ELF-1 (cell line): Measurements from ENCODE around the gene GNG4.

Experiments
- DNase-seq: peaks from one replicate; pipeline ENCODE4 v3.0.0-alpha.2; 2016; ENCODE audit warnings: low read depth, low spot score

GNG4 gene

DNA sequence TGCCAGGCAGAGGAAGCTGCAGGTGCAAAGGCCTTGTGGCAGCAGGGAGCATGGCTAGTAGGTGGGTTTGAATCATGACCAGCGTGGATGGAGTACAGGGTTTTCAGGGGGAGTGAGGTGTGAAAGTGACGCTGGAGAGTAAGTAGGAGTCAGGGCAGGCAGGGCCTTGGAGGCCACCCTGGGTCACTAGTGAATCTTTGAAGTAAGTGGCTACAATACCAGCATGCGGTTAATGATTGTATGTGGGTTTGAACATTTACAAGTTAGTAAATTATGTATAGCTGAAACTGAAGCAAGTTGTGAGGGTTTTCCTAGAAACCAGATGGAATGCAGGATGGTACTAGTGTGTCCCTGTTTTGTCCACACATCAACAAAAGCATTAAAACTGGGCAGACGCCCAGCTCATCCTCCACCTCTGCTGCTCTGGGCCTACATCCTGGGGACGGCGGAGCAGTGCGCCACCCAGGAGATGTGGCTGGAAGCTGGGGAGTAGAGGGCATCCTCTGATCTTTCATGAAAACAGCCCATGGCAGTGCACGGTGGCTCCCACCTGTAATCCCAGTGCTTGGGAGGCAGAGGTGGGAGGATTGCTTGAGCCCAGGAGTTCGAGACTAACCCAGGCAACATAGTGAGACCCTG lies 104.2 kb downstream of the GNG4 start:
- no peak for DNase-seq

DNA sequence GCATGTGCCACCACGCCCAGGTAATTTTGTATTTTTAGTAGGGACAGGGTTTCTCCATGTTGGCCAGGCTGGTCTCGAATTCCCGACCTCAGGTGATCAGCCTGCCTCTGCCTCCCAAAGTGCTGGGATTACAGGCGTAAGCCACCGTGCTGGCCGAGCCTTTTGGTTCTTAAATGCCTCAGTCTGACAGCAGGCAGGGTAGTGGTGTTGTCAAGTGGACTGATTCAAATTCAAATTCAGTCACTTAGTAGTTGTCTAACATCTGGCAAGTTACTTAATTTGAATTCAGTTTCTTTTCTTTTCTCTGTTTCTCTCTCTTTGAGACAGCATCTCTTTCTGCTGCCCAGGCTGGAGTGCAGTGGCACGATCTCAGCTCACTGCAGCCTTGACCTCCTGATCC lies 106.7 kb downstream of the GNG4 start:
- DNase-seq: peak; percentile 19

DNA sequence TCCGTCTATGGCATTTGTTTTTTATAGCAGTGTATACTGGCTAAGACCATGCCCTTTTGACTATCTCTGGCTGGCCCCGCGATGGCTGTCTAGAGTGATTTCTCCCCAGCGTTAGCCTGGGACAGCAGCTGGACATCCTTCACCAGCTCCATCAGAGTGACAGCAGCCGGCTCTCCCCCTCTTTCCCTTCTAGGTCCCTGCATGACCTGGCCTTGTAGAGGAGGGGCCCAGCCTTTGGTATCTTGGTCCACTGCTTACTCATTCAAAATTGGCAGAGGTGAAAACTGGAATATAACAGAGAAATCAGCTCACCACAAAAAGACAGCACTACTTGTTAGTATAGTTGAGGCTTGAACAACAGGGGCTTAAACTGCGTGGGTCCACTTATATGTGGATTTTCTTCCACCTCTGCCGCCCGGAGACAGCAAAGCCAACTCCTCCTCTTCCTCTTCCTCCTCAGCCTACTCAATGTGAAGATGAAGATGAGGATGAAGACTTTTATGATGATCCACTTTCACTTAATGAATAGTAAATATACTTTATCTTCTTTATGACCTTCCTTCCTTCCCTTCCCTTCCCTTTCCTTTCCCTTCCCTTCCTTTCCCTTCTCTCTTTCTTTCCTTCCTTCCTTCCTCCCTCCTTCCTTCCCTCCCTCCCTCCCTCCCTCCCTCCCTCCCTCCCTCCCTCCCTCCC lies 116.0 kb downstream of the GNG4 start:
- DNase-seq: no peak

DNA sequence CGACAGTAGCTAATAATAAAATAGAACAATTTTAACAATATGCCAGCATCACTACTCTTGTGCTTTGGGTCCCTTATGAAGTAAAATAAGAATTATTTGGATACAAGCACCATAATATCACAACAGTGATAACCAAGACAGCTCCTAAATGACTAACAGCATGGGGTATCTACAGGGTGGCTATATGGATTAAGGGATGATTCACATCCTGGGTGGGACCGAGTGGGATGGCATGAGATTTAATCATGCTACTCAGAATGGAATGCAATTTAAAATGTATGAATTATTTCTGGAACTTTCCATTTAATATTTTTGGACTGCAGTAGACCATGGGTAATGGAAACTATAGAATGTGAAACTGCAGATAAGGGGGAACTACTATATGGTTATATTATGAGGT lies 117.2 kb downstream of the GNG4 start:
- DNase-seq: no peak

DNA sequence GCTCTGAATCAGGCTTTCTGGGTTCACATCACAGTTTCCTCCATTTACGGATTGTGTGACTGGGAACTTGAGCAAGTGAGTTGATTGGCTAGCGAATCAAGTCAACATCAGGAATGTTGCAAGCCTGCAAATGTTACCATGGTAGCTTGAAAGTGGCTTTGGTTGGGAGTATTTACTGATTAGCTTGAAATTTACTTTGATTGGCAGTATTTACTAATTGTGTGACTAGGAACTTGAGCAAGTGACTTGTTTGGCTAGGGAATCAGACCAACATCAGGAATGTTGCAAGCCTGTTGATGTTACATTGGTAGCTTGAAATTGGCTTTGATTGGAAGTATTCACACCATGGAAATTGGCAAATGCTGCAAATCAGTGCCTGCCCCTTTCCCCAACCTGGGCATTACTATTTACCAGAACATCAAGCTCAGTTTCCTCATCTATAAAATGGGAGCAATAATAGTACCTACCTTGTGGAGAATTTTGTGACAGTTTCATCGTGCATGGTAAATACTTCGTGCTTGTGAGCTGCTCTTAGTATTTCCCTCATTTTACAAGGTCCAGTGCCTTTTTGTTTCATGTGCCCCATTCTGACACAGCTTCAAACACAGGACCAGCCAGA lies 122.3 kb downstream of the GNG4 start:
- DNase-seq: no peak

DNA sequence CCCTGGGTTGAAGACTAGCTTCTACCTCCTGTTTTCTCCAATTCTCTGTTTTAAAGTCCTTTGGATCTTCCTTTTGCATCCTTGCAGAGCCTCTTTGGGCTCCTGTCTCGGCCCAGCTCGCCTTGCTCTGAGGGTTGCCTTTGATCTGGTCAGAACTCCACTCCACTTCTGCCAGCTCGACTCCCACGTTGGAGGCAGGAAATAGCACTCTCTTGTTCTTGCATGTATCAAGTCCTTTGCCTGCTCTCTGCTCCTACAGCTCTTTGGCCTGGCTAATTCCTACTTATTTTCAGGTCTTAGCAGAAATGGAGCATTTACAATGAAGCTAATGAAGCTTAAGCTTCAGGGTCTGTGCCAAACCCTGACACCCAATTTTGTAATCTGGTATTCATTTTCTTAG lies 124.3 kb downstream of the GNG4 start:
- DNase-seq: no peak

DNA sequence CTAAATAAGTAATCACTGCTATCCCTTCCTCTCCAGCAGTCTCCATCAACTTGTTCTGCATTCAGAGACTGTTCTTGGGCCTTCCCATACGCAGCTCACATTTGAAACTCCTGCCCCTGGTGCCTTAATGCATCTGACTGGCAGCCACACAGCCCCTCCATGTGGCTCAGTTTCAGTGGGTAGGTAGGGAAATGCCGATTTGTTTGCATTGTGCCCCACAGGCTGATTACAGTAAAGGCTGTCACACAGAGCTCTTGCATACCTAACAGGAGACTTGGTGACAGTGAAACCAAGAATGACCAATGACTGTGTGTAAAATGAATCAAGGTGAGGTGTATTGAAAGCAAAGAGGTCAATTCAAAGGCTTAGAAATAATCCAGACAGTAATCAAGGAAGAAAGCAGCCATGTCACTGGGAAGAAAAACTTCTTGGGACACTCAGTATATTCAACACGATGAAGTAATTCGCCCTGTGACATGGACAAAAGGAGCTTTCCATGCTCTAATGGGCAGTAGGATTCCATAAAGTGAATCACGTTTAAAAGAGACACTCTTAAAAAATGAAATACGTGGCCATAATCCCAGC lies 132.6 kb downstream of the GNG4 start:
- DNase-seq: no peak

DNA sequence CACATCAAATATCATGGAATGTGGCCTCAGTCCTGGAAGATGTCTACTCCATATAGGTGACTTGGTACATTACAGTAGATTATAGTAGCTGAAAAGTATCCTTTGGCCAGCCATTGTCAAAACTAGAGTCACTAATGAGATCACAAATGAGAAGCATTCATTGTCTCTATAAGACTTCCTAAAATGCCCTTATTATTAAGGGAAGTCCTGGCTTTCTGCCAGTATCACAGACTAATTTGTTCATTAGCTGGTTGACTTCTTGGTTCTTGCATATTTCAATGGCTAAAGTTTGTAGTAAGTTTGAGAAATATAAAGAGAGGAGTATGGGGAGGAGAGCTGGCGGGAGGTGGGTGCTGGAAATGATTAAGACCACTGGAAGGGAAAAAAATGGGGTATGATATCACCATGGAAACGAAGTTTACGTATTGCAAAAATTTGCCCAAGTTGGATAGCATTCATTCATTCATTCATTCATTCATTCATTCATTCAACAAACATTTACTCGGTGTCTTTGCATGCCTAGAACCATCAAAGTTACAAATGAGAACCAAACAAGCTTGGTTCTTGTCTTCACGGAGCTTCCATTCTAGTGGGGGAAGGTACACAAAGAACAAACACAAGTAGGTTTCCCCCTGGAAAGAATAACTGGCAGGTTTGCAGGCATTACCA lies 133.6 kb downstream of the GNG4 start:
- DNase-seq: no peak

DNA sequence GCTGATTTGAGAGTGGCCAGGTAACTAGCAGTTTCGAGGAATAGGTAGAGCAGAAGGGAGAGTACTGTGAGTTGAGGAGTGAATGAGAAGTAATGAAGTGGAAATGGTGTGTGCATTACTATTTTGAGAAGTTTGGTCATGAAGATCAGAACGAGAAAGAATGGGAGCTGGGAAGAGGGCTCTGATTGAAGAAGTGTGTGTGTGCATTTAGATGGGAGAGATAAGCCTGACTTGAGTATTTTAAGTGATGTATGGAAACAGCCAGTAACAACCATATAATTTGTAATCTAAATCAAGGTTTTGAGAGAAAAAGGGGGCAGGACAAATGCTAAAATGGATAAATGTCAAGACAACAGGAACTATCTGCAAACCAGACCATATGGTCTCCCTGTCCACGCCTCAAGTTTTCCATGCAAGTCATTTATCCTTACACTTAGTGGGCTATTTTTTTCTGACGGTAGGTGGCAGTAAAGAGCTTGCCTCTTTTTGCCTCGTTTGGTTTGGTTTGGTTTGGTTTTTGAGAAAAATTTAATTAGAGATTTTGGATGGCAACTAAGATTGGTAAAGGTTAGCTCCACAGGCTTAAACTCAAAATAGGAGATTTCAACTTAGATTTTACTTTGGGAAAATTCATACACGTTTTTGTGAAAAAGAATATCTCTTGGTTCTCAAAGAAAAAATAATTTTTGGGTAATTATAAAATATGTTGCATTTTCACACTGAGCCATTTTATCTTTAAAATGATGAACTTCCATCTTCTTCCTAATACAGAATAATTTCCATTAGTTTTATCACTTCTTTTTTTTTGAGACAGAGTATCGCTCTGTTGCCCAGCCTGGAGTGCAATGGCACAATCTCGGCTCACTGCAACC lies 135.9 kb downstream of the GNG4 start:
- DNase-seq: peak; percentile 79

DNA sequence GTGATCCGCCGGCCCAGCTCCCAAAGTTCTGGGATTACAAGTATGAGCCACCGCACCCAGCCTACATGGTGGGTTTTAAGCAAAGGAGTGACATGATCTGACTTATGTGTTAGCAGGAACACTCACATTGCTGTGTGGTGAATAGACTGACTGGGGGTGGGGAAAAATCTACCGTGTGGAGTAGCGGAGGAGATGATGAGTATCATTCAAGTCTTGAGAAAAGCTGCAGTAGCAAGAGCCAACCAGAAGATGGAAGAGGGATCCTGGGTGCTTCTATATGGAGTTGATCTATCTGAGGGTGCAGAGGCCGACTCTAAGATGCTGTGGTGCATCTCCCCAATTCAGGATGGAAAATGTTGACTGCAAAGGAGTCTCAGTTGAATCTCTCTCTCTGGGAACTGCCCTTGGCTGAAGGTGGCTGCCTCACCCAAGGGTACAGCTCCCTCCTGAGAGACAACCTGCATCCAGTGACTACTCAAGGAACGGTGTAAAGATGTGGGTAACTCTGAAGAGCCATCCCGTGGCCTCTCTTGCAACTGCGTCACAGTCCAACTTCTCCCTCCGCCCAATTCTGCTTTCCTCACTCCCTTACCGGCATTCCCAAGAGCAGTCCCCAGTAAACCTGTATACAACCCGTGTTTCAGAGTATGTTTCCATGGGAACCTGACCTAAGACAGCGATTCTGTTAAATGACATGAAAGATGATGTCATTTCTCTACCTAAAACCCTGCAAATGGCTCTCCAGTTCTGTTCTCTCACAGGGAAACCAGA lies 137.9 kb downstream of the GNG4 start:
- DNase-seq: peak; percentile 39

DNA sequence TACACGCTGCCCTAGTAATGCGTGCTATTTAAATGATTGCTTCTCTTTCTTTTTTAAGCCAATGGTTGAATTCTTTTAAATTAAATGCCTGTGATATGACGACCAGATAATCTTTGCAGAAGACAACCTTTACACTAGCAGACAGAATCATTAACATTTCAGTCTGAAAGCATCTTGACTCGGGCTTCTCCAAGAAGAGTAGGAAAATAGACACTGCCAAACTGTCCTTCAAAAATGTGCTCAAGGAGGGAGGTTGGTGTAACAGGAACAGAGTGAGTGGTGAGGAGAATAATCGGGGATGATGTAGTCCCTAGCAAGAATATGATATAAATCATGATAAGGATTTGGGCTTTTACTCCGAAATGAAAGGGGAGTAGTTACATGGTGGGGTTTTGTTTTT lies 138.8 kb downstream of the GNG4 start:
- no peak for DNase-seq

DNA sequence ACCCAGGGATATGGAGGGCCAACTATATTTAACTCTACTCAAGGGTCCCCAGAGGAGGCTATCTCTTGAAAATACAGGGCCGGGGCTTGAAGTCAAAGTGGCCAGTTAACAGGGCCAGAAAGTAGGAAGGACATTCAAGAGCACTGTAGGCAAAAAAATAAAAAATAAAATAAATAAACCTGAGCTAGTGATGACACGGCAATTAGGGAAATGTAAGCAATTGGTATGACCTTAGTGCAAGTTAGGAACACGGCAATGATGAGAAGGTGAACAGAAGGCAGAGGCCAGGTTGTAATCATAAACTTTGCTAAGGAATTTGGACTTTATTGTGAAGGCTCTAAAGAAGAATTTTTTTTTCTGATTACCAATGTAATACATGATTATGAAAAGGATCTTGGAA lies 142.0 kb downstream of the GNG4 start:
- DNase-seq: no peak

DNA sequence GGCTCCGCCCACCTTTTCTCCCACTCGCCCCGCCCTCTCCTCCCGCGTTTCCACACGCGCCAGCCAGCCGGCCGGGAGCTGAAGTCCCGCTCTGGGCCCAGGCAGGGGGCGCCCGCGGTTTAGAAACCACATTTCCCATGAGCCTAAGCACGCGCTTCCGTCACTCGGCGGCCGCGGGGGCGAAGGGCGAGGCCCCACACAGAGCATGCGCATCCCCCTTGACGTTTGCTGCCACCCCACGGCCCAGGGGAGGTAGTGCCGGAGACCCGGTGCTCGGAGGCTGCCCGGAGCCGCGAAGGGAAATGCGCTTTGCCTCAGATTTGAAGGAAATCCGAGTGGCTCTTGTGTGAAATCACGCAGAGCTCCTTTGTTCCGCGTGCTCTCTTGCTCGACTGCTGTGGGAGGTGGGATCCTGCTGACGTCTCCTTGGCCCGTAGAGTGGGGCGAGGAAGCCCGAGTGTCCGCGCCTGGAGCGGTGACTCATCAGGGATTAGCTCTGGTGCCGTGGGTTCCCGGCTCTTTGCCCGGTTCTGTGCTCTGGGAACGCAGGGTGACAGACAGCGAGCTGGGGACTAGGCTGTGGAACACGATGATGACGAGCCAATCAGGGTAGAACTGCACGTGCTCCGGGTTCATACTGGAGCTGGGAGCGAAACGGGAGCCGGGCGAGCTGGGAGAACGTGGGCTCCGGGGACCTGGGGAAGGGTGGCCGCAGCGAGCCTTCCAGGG lies 144.9 kb downstream of the GNG4 start:
- DNase-seq: peak; percentile 99

DNA sequence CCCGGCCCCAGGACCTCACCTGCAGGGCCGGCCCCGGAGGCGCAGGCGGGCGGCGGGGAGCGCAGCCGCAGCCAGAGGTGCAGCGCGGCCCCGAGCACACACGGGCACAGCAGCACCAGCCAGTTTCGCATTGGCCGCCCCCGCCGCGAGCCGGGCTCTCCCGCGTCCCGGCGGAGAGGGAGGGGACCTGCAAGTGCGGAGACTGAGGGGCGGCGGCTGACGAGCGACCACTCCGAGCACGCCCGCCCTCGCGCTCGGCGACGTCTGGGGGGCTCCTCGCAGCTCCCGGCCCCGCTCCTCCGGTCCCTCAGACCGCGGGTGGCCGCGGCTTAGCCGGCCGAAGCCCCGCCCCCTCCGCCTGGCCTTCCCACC lies 145.5 kb downstream of the GNG4 start, which contains the start of gene B3GALNT2:
Gene B3GALNT2 (minus strand): TSS at position 331 of the 372 bp plus-strand sequence. CDS start 200 bp downstream, at position 131.
- DNase-seq: no peak

DNA sequence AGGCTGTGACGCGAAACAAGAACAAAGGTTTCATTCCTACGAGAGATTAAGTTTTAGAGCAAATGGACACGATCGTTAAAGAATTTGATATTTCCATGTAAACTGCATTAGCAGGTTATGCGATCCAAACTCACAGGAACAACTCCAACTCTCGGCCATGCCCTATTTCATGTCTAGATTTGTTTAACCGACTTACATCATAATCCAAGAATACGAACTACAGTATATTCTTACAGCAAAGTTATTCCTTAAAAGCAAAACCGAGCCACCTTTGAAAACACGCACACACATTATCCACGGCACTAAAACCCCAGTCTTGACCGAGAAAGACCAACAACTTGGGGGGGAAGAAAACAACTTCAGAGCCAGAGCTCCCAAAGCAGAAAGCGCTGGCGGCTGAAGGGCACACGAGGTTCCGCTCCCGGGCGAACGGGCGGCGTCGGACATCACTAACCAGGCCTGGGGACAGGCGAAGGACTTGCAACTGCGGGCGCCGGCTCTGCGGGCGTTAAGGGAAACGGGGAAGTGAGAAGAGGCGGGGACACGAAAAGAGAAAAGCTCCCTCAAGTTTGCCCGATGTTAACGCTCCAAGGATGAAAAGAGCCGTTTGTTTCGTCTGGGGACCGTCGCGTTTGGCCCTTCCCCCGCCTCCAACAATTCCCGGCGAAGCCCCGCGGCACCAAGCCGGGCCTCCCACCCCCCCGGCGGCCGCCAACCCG lies 146.0 kb downstream of the GNG4 start:
- peak; percentile 77 for DNase-seq

DNA sequence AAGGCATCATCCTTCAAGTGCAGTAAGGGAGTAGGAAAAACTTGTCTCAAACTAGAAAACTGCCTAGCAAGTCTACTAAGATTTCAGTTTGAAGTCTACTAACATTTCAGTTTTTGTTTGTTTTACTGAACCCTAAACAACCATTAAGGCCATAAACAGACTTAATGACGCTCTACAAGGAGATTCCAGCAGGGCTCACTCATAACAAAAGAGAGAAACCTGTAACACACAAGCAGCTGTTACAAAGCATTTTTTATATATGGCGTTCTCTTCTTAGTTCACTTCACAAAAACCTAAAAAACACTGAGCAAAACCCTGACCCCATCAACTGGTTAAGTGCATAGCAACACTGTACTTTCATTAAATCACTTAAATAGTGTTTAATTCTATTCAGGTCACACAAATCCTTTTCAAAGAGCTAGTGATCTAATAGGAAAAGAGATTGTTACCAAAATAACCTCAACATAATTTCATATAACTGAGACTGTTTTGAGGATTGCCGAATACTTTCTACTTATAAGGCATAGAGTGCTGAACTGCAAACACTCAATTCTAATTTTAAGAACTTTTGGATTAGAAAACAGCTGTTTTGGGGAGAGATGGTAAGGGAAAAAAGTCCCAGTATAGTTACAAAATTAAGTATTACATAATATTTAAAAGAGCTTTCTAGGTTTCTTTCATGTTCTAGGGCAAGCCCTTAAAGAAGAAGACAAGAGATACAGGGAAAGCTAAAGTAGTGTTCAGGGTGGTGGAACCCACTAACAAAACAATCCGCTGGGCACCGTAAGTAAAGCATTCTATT lies 146.8 kb downstream of the GNG4 start:
- no peak for DNase-seq

DNA sequence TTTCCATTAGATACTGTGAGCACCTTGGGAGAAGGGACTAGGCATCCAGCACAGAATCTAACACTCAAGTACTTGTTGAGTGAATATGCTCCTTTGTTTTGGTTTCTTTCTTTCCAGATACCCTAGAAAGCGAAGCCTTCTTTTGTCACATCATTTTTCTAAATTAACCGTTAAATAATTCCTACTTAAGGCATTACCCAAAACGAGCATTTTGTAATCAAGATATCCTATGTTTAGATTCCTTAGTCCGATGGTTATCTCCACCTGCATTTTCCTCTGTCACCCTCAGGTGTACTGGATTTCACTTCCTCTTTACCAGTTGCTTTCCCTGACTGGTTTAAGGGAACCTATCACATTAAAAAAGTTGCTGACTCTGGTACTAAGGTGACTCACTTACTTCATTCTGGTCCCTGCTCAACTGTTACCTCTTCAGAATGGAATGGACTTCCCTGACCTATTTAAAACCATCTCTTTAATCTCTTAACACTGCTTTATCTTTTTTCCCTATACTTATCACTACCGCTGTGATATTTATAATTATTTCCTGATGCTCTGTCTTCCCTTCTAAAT lies 148.5 kb downstream of the GNG4 start:
- no peak for DNase-seq
